GM12878 (cell line): ENCODE data around the gene B3GNT8. TPM values are rescaled to one million over a fixed set of nuclear protein-coding genes. Genes with fewer than 3 reads are reported as not detected.

ENCODE experiments used
- ATAC-seq: fragments of 200-7000 bp; cut with Tn5 transposase; 3 replicates; pipeline ENCODE4 v1.9.1; 2020; ENCODE audit warnings: mild to moderate bottlenecking, moderate library complexity
- BruUV-seq: library from RNA; stranded (reverse); fragments of 400-500 nt; replicated peaks from 2 replicates; lab custom pipeline; 2021; lab: Mats Ljungman, UMichigan
- CTCF ChIA-PET: fragments of 300-600 bp; sonication (Branson Sonifier 250); formaldehyde crosslinking; extraction: SDS; loops from one replicate; lab custom pipeline; 2021; ENCODE audit warnings: inconsistent platforms; lab: Yijun Ruan, JAX
- POLR2A ChIA-PET: fragments of 350-600 bp; formaldehyde crosslinking; extraction: SDS; loops from one replicate; lab custom pipeline; 2021; ENCODE audit warnings: inconsistent platforms; lab: Charles Lee
- RAD21 ChIA-PET: fragments of 300-600 bp; sonication (Branson Sonifier 250); formaldehyde crosslinking; loops from one replicate; lab custom pipeline; 2023; ENCODE audit warnings: antibody characterized with exemption; ENCODE audit not compliant: unreplicated experiment; lab: Charles Lee
- SMC1A ChIA-PET: fragments of 300-600 bp; sonication (Branson Sonifier 250); formaldehyde crosslinking; loops from one replicate; lab custom pipeline; 2023; ENCODE audit not compliant: unreplicated experiment, uncharacterized antibody; lab: Charles Lee
- DNase-seq: peaks from one replicate; pipeline ENCODE4 v3.0.0-alpha.2; 2011; ENCODE audit warnings: low read depth, low spot score
- FAIRE-seq: peaks from 3 replicates; lab custom pipeline; 2011; peaks lifted over from hg19 to GRCh38; lab: Jason Lieb, UNC
- H2AFZ ChIP-seq: 2 replicates; pipeline ENCODE4 v1.6.0; 2011; ENCODE audit warnings: low read depth, low read length, control low read depth; ENCODE audit not compliant: control insufficient read depth
- H3K27ac ChIP-seq: 2 replicates; pipeline ENCODE4 v1.5.1; 2011; ENCODE audit warnings: control low read depth; ENCODE audit not compliant: control insufficient read depth, insufficient read depth
- H3K27me3 ChIP-seq, 2 experiments: replicated peaks in 1 of 2; 2 replicates each; pipeline versions ENCODE4 v1.6.0 to v1.6.1; 2011; ENCODE audit warnings: low read length in 1 of 2; ENCODE audit not compliant: control insufficient read depth in 2 of 2, insufficient read depth in 2 of 2
- H3K36me3 ChIP-seq, 2 experiments: 2 replicates each; pipeline ENCODE4 v1.5.1; 2011; ENCODE audit warnings: low read length in 1 of 2; ENCODE audit not compliant: control insufficient read depth in 2 of 2, insufficient read depth in 2 of 2
- H3K4me1 ChIP-seq: 2 replicates; pipeline ENCODE4 v1.6.1; 2011; ENCODE audit warnings: mild to moderate bottlenecking, low read length, moderate library complexity, mixed read lengths; ENCODE audit not compliant: control insufficient read depth, insufficient read depth
- H3K4me2 ChIP-seq: 2 replicates; pipeline ENCODE4 v1.6.0; 2011; ENCODE audit warnings: control low read depth; ENCODE audit not compliant: control insufficient read depth, insufficient read depth
- H3K4me3 ChIP-seq: fragments of 200-600 bp; sonication (generic); 2 replicates; pipeline ENCODE4 v1.5.1; 2016
- H3K79me2 ChIP-seq: 2 replicates; pipeline ENCODE4 v1.6.0; 2011; ENCODE audit warnings: low read length; ENCODE audit not compliant: control insufficient read depth, insufficient read depth
- H3K9ac ChIP-seq: 2 replicates; pipeline ENCODE4 v1.8.0; 2011; ENCODE audit warnings: low read length, control low read depth, mixed read lengths; ENCODE audit not compliant: control insufficient read depth, insufficient read depth
- H3K9me3 ChIP-seq: replicated peaks from 3 replicates; pipeline ENCODE4 v1.5.1; 2011; ENCODE audit warnings: mild to moderate bottlenecking, low read length; ENCODE audit not compliant: control insufficient read depth, insufficient read depth
- H4K20me1 ChIP-seq: 2 replicates; pipeline ENCODE4 v1.6.0; 2011; ENCODE audit not compliant: control insufficient read depth, insufficient read depth
- BMI1 ChIP-seq: fragments of 450-650 bp; IDR thresholded peaks from 2 replicates; pipeline ENCODE4 v1.6.1; 2016; ENCODE audit warnings: mild to moderate bottlenecking, moderate library complexity, borderline replicate concordance
- ETV6 ChIP-seq, 2 experiments: fragments of 450-650 bp in 1 of 2; IDR thresholded peaks in 1 of 2; conservative IDR thresholded peaks in 1 of 2; 2 replicates each; pipeline ENCODE4 v1.6.1; 2014; ENCODE audit warnings: antibody characterized with exemption in 1 of 2, borderline replicate concordance in 1 of 2, low read depth in 1 of 2, mild to moderate bottlenecking in 1 of 2, moderate library complexity in 1 of 2
- MTA3 ChIP-seq: IDR thresholded peaks from 2 replicates; pipeline ENCODE4 v1.6.1; 2012; ENCODE audit warnings: low read length, inconsistent platforms, borderline replicate concordance
- NBN ChIP-seq: fragments of 450-650 bp; IDR thresholded peaks from 2 replicates; pipeline ENCODE4 v1.6.1; 2016
- NFXL1 ChIP-seq: fragments of 450-650 bp; IDR thresholded peaks from 2 replicates; pipeline ENCODE4 v1.6.1; 2017; ENCODE audit warnings: antibody characterized with exemption, mild to moderate bottlenecking, borderline replicate concordance
- NR2C1 ChIP-seq: fragments of 450-650 bp; IDR thresholded peaks from 2 replicates; pipeline ENCODE4 v1.6.1; 2017; ENCODE audit warnings: antibody characterized with exemption, mild to moderate bottlenecking, moderate library complexity
- NRF1 ChIP-seq: conservative IDR thresholded peaks from 2 replicates; pipeline ENCODE4 v1.6.1; 2011; ENCODE audit warnings: mild to moderate bottlenecking, low read depth, low read length, improper control_type of control experiment
- PAX5 ChIP-seq: IDR thresholded peaks from 2 replicates; pipeline ENCODE4 v1.6.1; 2011; ENCODE audit warnings: low read depth, low read length, borderline replicate concordance
- SMC3 ChIP-seq: IDR thresholded peaks from 2 replicates; pipeline ENCODE4 v1.6.1; 2011; ENCODE audit warnings: low read length, improper control_type of control experiment, borderline replicate concordance
- ZNF687 ChIP-seq: fragments of 450-650 bp; IDR thresholded peaks from 2 replicates; pipeline ENCODE4 v1.6.1; 2017; ENCODE audit warnings: mild to moderate bottlenecking, moderate library complexity
- WGBS: methylation state at CpG from one replicate; pipeline ENCODE4 v1.1.6; 2016; ENCODE audit warnings: low lambda C conversion rate; ENCODE audit not compliant: insufficient replicate concordance, insufficient coverage; ENCODE audit errors: missing lambda C conversion rate; 5-methylcytosine and 5-hydroxymethylcytosine counted together
- in situ Hi-C: fragments of 300-500 bp; cut with MboI; formaldehyde crosslinking; loops from 9 replicates; pipeline ENCODE4 v1.14.3; 2018; ENCODE audit warnings: mixed read lengths
- intact Hi-C: fragments of 100-400 bp; cut with micrococcal nuclease; formaldehyde crosslinking; loops from one replicate; pipeline ENCODE4 v1.14.2; 2022; ENCODE audit not compliant: unreplicated experiment
- polyA plus RNA-seq, 11 experiments: library from polyadenylated mRNA; depleted of rRNA in 4 of 11; unstranded in 6 of 11; stranded (reverse) in 5 of 11; fragments of >200 nt; fragmentation: Nextera tagmentation in 4 of 11; fragmentation: Illumina TruSeq in 1 of 11; extraction: Ambion mirVana in 4 of 11; extraction: Trizol in 1 of 11; gene quantifications; 1 replicate in 1 of 11; 2 replicates in 10 of 11; pipeline versions ENCODE4 v1.2.1 to v1.2.3, GENCODE V29; 2011 to 2016; ENCODE audit warnings: inconsistent platforms in 2 of 11, missing spikeins in 2 of 11, low read depth in 1 of 11
- total RNA-seq, 4 experiments: library from RNA; depleted of rRNA in 3 of 4; stranded (reverse); fragments of >200 nt in 3 of 4; fragmentation: Illumina TruSeq in 1 of 4; extraction: Trizol in 1 of 4; gene quantifications; 2 replicates each; pipeline versions ENCODE4 v1.2.1 to v1.2.3, GENCODE V29; 2013 to 2021

Gene B3GNT8
- total and polyA plus RNA-seq, 10 of the 15 experiments (the other 5 are each of a cell fraction or from before 2014, with no cell fraction given) = 0.06 to 1.2 (median 0.31) TPM; not detected in 4

DNA sequence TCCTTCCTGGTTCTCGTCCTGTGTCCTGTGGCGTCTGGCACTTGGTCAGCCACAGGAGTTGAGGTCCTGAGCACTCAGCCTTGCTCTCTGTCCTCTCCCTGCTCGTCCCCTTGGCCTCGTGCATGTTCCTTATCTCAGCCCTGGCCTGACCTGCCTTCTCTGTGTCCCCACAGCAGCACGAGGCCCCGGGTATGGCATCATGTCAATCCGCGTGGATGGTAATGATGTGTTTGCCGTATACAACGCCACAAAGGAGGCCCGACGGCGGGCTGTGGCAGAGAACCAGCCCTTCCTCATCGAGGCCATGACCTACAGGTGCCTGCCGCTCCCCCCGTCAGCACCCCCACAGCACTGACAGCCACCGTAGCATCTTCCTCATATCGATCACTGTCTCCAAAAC lies 4.7 kb downstream of the B3GNT8 start:
- H3K9ac ChIP-seq = no peak overlapping the region
- ChIA-PET SMC1A (no interaction called here), POLR2A (no interaction called here)

More for the DNA sequence above, 4.7 kb downstream of the B3GNT8 start:
- WGBS = 85% methylated on average over 17 of the region's 18 CpGs
- DNase-seq (no peak), FAIRE-seq (no peak), ATAC-seq (no peak)
- no peak overlapping the region for H3K4me3 ChIP-seq
- H3K36me3 ChIP-seq = peaks cover 11 to 18% of the 10 kb centered on the region in 2 experiments
- TF ChIP-seq NFXL1 (no peak), NBN (no peak), ZNF687 (no peak), ETV6 (conservative IDR thresholded peaks at IDR 0.05 in 1 of 2, IDR thresholded peaks at IDR 0.05 in 1 of 2; ENCODE audit: borderline replicate concordance in 1 of 2, low read depth in 1 of 2) (no peak), MTA3 (no peak), NRF1 (no peak), SMC3 (no peak), PAX5 (no peak), BMI1 (no peak), NR2C1 (no peak)
- H3K27ac ChIP-seq = no peak overlapping the region
- ChIA-PET RAD21 (no interaction called here), CTCF (no interaction called here)
- H4K20me1 ChIP-seq = no peaks in the 10 kb centered on the region
- H3K4me2 ChIP-seq = no peak overlapping the region
- in situ Hi-C loops (no loop called here), intact Hi-C loops (no loop called here)
- H2AFZ ChIP-seq = no peak overlapping the region
- H3K9me3 ChIP-seq = no peaks in the 10 kb centered on the region
- BruUV-seq = no TSS peak
- no peaks in the 10 kb centered on the region for H3K27me3 ChIP-seq
- H3K4me1 ChIP-seq = peaks cover 4% of the 10 kb centered on the region
- no peaks in the 10 kb centered on the region for H3K79me2 ChIP-seq
